Measurements from ENCODE around the gene TRIM59. TPM values are rescaled to one million over a fixed set of nuclear protein-coding genes. Genes with fewer than 3 reads are reported as not detected.

TRIM59 gene, protein sequence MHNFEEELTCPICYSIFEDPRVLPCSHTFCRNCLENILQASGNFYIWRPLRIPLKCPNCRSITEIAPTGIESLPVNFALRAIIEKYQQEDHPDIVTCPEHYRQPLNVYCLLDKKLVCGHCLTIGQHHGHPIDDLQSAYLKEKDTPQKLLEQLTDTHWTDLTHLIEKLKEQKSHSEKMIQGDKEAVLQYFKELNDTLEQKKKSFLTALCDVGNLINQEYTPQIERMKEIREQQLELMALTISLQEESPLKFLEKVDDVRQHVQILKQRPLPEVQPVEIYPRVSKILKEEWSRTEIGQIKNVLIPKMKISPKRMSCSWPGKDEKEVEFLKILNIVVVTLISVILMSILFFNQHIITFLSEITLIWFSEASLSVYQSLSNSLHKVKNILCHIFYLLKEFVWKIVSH
- total RNA-seq (2014; rRNA removed): 25.3 and 26.4 TPM in 2 replicates
- percentile 77 among the genes with signal in this experiment for Bru-seq, nascent RNA
- BruChase-seq, experiment 1, labeled RNA remaining after a 6-hour chase: percentile 78 among the genes with signal in this experiment
- percentile 85 among the genes with signal in this experiment for BruChase-seq, experiment 2, labeled RNA remaining after a 2-hour chase
- long read RNA-seq, partial matches to known transcripts: 0 of 9 reads
- long read RNA-seq, other reads (novel, unspliced or antisense): 5 of 9 reads

DNA sequence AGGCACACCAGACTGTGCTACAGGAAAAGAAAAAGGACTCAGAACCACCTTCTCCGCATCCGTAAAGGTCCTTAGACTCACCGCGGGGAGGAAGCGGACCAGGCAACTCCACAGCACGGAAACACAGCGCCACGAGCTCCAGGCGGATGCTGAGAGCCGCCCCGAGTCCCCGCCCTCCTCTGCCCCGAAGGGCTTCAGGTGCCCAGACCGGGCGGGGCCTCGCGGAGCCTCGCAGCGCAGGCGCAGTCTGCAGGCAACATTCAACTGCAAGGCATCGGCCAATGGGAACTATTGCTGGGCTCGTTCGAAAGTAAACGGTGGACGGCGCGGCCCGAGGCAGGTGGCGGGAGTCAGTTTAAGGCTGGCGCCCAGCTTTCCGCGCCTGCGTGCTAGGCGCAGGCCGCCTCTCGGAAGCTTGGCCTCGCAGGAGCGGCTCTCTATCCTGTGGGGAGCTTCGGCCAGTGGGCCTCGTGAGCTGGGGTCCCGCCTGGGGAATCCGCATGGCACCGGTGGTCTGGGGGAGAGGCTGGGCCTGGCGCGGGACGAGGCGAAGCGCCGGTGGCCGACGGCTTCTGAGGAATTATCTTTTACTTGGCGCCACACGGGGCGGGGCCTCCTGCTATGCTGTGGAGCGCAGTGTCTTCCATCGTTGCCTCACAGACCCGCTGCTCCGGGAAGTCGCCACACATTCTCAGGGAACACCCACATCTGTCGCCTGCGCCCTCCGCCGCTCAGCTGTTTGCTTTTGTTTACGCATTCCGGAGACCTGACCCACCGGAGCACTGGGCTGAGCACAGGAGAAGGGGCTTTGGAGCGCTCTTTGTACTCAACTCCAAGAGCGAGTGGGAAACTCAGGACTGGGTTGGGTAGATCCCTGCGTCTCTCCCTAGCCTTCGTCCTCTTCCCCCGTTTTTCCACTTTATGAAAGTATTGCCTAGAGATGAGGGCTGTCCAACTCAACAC lies at the start of gene TRIM59:
TRIM59 (minus strand) TSS at position 151 of the 963 bp plus-strand sequence. CDS start 10,603 bp downstream, outside the sequence.
- Histone ChIP-seq H3K9me2 (replicated peaks; ENCODE audit: low read length) (no peaks in the 10 kb centered on the region), H3K9ac (ENCODE audit: low read length) (peak within 1 kb of the TSS; percentile 69), H3K4me1 (ENCODE audit: insufficient read depth, low read length) (peaks cover 42% of the 10 kb centered on the region), H3K4me3 (ENCODE audit: low read length) (peak within 1 kb of the TSS; percentile 76), H3K27me3 (ENCODE audit: low read length) (no peaks in the 10 kb centered on the region), H3K4me2 (ENCODE audit: low read length) (peak within 1 kb of the TSS; percentile 91), H4K20me1 (ENCODE audit: low read length) (peaks cover 9% of the 10 kb centered on the region; the same call in 1 of the 2 replicates), H2AFZ (ENCODE audit: low read length) (peak within 1 kb of the TSS; percentile 77), H3K36me3 (ENCODE audit: low read depth, low read length) (peaks cover 6% of the 10 kb centered on the region; the same call in 1 of the 2 replicates), H3F3A (ENCODE audit: low read length, unreplicated experiment) (no peaks in the 10 kb centered on the region), H3K9me3 (ENCODE audit: low read length) (no peaks in the 10 kb centered on the region), H3K79me2 (ENCODE audit: low read length) (peaks cover 44% of the 10 kb centered on the region), H3K27ac (ENCODE audit: low read length) (peak within 1 kb of the TSS; percentile 69)
- DNase-seq: peak; percentile 97
- intact Hi-C loops (cut with micrococcal nuclease): loop anchor here (2.0 to 5.0 kb wide), 3 partner anchors 37 to 112 kb away; no protein-coding TSS in a partner anchor
- TF ChIP-seq EZH2phosphoT487 (IDR thresholded peaks at IDR 0.05; ENCODE audit: borderline replicate concordance, low read length) (no peak), EZH2 (IDR thresholded peaks at IDR 0.05; ENCODE audit: low read length, unreplicated experiment) (no peak)
- TF ChIP-seq, protein P1, sequence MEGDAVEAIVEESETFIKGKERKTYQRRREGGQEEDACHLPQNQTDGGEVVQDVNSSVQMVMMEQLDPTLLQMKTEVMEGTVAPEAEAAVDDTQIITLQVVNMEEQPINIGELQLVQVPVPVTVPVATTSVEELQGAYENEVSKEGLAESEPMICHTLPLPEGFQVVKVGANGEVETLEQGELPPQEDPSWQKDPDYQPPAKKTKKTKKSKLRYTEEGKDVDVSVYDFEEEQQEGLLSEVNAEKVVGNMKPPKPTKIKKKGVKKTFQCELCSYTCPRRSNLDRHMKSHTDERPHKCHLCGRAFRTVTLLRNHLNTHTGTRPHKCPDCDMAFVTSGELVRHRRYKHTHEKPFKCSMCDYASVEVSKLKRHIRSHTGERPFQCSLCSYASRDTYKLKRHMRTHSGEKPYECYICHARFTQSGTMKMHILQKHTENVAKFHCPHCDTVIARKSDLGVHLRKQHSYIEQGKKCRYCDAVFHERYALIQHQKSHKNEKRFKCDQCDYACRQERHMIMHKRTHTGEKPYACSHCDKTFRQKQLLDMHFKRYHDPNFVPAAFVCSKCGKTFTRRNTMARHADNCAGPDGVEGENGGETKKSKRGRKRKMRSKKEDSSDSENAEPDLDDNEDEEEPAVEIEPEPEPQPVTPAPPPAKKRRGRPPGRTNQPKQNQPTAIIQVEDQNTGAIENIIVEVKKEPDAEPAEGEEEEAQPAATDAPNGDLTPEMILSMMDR (conservative IDR thresholded peaks at IDR 0.05; ENCODE audit: low read depth, low read length): no peak
- CTCF ChIA-PET: interaction anchor here (0.6 kb wide), 3 partner anchors 33 to 443 kb away, joined by 3 to 6 read pairs (median 3); no protein-coding TSS in a partner anchor
- POLR2A ChIA-PET (ENCODE audit: unreplicated experiment): no interaction called here
- peak; percentile 87 for ATAC-seq
- BruUV-seq (replicated peaks): TSS peak; percentile 63

DNA sequence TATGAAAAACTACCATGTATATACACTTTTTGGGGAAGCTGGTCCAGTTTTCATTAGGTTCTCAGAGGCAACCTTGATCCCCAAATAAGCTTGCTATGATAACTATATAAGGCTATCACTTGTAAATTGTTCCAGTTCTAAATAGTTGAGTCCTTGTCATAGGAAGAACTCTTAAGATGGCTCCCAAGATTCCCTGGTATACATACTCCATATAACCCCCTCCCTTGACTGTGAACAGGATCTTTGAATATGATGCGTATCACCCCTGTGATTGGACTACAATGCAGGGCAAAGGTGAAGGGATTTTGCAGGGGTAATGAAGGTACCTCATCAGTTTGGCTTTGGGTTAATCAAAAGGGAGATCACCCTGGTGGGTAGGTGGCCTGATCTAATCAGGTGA lies 48.6 kb upstream of the TRIM59 start:
- TF ChIP-seq, protein P1 (conservative IDR thresholded peaks at IDR 0.05; ENCODE audit: low read depth, low read length): no peak
- TF ChIP-seq EZH2 (IDR thresholded peaks at IDR 0.05; ENCODE audit: low read length, unreplicated experiment) (no peak), EZH2phosphoT487 (IDR thresholded peaks at IDR 0.05; ENCODE audit: borderline replicate concordance, low read length) (no peak)
- no peaks in the 10 kb centered on the region for H3K9me2 ChIP-seq (replicated peaks; ENCODE audit: low read length)
- no peak overlapping the region for H3K4me2 ChIP-seq (ENCODE audit: low read length)
- DNase-seq (no peak), ATAC-seq (no peak)
- no peaks in the 10 kb centered on the region for H3K9me3 ChIP-seq (ENCODE audit: low read length)
- H2AFZ ChIP-seq (ENCODE audit: low read length): no peak overlapping the region
- H3K79me2 ChIP-seq (ENCODE audit: low read length): no peaks in the 10 kb centered on the region
- intact Hi-C loops (cut with micrococcal nuclease): no loop called here
- POLR2A ChIA-PET (ENCODE audit: unreplicated experiment): no interaction called here
- CTCF ChIA-PET: no interaction called here
- H3K27ac ChIP-seq (ENCODE audit: low read length): no peak overlapping the region
- no peak overlapping the region for H3K9ac ChIP-seq (ENCODE audit: low read length)
- no peaks in the 10 kb centered on the region for H3K4me1 ChIP-seq (ENCODE audit: insufficient read depth, low read length)
- H3K4me3 ChIP-seq (ENCODE audit: low read length): no peak overlapping the region
- no peaks in the 10 kb centered on the region for H4K20me1 ChIP-seq (ENCODE audit: low read length)
- no TSS peak for BruUV-seq (replicated peaks)
- no peaks in the 10 kb centered on the region for H3K27me3 ChIP-seq (ENCODE audit: low read length)
- peaks cover 37% of the 10 kb centered on the region for H3K36me3 ChIP-seq (ENCODE audit: low read depth, low read length)
- no peaks in the 10 kb centered on the region for H3F3A ChIP-seq (ENCODE audit: low read length, unreplicated experiment)

Measured in PC-3 (cell line).